ENCODE data around the gene ST7.

DNA sequence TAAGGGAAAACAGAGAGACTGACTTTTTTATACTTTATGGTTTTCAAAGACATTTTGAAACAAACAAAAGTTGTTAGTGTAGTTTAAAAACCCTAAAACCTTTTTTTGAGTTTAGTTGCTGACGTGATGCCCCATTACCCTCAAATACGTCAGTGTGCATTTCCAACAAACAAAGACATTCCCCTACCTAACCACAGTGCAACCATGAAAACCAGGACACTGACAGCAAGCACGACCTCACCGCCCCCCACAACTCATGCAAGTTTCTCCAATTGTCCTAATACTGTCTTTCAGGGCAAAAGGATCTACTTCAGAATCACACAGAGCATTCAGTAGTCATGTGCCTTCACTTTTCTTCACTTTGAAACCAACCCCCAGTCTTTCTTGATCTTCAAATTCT is 294.5 kb downstream of the ST7 start:
- TF ChIP-seq, protein P1, sequence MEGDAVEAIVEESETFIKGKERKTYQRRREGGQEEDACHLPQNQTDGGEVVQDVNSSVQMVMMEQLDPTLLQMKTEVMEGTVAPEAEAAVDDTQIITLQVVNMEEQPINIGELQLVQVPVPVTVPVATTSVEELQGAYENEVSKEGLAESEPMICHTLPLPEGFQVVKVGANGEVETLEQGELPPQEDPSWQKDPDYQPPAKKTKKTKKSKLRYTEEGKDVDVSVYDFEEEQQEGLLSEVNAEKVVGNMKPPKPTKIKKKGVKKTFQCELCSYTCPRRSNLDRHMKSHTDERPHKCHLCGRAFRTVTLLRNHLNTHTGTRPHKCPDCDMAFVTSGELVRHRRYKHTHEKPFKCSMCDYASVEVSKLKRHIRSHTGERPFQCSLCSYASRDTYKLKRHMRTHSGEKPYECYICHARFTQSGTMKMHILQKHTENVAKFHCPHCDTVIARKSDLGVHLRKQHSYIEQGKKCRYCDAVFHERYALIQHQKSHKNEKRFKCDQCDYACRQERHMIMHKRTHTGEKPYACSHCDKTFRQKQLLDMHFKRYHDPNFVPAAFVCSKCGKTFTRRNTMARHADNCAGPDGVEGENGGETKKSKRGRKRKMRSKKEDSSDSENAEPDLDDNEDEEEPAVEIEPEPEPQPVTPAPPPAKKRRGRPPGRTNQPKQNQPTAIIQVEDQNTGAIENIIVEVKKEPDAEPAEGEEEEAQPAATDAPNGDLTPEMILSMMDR (IDR thresholded peaks at IDR 0.05): no peak
- no peak for TF ChIP-seq POLR2A (IDR thresholded peaks at IDR 0.05)
- no peak for TF ChIP-seq EP300 (IDR thresholded peaks at IDR 0.05; ENCODE audit: low read depth)
- TF ChIP-seq POLR2AphosphoS5 (IDR thresholded peaks at IDR 0.05): no peak

All from transverse colon (tissue), 4 donors.